IPS DF 4.7 (cell line): ENCODE results near the gene ANKRD44.

ENCODE experiments used
- DNase-seq: peaks from one replicate; pipeline ENCODE4 v3.0.0-alpha.2; 2013; ENCODE audit warnings: low spot score; ENCODE audit errors: extremely low read depth

ANKRD44 gene

GRCh38 chr2:196962325-196962724 is 348.3 kb downstream of the ANKRD44 start:
- no peak for DNase-seq

- DNase-seq: no peak
Measured at GRCh38 chr2:196961889-196962288, 348.7 kb downstream of the ANKRD44 start.

DNA sequence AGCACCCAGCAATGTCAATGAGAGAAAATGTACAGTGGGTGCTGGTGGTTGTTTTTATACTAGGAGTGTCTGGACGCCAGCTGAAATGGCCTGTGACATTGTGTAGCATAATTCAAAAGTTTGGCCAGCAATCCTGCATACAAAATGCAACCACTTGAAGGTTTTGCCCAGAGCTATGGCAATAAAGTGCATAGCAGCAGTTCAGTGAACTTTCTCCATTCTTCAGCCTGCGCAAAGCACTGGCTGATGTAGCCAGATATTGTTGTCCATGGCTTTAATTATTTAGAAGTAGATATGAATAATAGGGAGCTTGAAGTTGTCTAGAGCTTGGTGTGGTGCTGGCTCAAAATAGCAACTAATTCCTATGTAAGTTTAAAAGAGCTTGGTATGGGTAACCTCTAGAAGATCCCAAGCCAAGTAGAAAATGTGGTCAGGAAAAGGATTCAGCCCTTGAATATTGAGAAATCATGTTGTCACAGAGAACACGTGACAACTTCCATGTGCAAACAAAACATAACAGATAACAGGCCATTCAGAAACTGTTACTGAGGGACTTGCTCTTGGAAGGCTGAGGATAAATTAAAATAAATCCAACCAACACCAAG is 350.7 kb downstream of the ANKRD44 start:
- no peak for DNase-seq

DNA sequence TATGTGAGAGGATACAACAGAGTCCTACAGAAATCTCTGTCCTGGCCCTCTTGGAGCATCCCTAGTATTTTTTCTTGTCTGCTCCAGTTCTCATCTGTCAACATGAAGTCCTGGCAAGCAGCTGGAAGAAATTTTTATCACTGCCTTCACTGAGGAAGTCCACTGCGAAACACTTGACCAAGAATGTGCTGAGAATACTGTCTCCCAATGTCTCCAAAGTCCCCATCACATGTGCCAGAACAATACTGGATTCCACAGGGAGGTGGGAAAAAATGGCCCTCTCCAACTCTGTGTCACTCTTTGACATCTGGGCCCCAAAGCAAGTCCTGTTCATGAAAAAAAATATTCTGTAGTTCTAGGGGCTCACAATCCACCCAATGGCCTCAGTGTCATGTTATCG is 351.3 kb downstream of the ANKRD44 start:
- DNase-seq: no peak

DNA sequence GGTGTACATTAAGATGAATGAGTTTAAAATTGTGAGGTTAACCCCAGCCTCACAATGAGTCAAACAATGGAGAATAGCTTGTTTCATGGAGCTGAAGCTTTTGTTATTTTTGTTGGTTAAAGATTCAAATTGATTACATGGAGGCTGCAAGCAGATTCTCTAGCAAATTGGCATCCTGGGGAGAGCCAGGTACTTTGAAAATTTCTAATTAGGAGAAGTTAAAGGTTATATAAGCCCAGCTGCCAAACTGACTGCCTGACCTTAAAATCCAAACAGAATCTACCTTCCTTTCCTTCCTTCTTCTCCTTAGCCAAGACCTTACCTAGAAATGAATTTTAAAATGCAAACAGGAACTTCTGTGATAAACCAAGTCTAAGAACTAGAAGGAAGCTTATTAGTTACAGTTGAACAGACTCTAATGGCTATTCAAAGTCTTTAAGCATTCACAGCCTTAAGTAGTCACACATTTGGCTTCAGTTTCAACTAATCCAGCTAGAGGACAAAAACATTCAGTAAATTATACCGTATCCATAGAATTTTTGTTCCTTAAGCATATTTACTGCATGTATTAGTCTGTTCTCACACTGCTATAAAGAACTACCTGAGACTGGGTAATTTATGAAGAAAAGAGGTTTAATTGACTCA is 352.6 kb downstream of the ANKRD44 start:
- no peak for DNase-seq

DNA sequence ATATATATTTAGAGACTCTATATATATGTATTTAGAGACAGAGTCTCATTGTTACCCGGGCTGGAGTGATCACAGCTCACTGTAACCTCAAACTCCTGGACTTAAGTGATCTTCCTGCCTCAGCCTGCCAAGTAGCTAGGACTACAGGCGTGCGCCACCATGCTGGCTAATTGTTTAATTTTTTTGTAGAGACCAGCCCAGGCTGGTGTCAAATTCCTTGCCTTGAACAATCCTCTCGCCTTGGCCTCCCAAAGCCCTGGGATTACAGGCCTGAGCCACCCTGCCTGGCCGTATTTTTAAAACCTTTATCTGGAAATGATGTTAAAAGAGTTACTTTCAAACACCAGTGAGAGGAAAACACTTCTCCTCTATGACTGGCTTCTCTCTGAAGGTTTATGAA is 353.1 kb downstream of the ANKRD44 start:
- no peak for DNase-seq

GRCh38 chr2:196956069-196956468 is 354.5 kb downstream of the ANKRD44 start:
- DNase-seq: no peak

DNA sequence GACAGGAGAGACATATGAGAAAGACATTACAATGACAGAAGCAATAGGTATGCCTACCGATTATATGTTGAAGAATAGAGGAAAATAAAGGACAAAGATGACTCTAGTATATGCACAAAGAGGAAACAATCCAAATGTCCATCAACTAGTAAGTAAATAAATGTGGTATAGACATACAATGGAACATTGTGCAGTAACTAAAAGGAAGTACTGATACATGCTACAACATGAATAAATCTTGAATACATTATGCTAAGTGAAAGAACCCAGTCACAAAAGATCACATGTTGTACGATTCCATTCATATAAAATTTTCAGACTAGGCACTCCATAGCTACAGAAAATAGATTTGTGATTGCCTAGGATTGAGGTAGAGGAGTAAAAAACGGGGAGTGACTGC is 355.5 kb downstream of the ANKRD44 start:
- no peak for DNase-seq

GRCh38 chr2:196954001-196954400 is 356.6 kb downstream of the ANKRD44 start:
- no peak for DNase-seq

GRCh38 chr2:196952936-196953335 is 357.6 kb downstream of the ANKRD44 start:
- no peak for DNase-seq

DNA sequence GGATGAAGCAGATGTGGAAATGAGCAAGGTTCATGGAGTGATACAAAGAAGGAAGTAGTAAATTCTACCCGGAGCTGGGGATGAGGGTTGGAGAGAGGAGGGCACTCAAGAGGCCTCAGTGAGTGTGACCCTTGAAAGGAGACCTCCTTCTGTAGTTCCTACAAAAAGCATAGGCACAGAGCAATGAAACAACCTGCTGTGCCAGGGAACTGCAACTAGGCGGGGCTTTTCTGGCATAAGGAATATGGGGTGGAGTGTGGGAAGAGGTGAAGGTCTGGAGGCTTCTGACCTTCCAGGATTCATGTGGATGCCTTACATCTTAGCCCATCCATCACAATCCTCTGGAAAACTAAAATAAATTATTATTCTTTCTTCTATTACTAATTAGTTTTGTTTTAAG is 358.6 kb downstream of the ANKRD44 start:
- no peak for DNase-seq

- no peak for DNase-seq
Measured at GRCh38 chr2:196949116-196949515, 361.5 kb downstream of the ANKRD44 start.

- no peak for DNase-seq
Measured at GRCh38 chr2:196944570-196944969, 366.0 kb downstream of the ANKRD44 start.

DNA sequence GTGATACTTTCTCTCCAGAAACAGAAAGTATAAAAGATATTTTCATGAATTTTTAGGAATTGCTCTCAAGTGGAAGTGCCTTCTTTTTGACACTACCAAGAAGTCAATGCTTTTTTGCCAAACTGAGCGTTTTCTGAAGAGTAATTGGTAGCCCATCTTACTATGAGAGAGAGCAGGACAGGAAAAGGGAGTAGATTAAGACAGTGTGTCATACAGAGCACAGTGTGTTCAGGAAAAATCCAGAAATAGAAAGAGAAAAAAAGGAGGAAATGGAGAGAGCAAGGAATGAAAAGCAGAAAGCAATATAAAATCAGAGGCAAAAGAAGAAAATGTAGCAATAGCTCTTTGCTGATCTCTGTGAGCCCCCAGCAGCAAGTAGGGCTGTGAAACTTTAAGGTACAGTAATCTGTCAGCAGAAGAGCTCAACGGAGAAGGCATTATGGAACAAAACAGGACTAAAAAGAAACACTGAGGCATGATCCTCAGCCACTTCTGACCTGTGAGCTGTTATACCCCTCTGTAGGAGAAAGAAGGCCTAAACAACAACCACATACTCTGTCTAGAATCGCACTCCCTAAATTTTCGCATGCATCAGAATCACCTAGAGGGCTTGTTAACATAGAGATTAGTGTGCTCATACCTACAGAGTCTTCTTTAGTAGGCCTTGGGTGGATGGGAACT is 369.0 kb downstream of the ANKRD44 start:
- DNase-seq: no peak

GRCh38 chr2:196939371-196939770 is 371.2 kb downstream of the ANKRD44 start:
- no peak for DNase-seq
